Liver (tissue), 9 donors: Measurements from ENCODE around the gene ASB2. TPM values are rescaled to one million over a fixed set of nuclear protein-coding genes. Genes with fewer than 3 reads are reported as not detected.

Experiments
- DNase-seq: peaks from one replicate; pipeline ENCODE4 v3.0.0-alpha.2; 2017; ENCODE audit warnings: low spot score
- H3K27ac ChIP-seq, 2 donors: one replicate each; pipeline ENCODE4 v1.7.0; 2013; ENCODE audit warnings: inconsistent platforms in 2 of 2, low read length in 2 of 2, control low read depth in 1 of 2, low read depth in 1 of 2, mild to moderate bottlenecking in 1 of 2
- H3K27me3 ChIP-seq, 4 donors: one replicate each; pipeline versions ENCODE4 v1.6.1 to v1.7.0; 2013; ENCODE audit warnings: low read length in 3 of 4, inconsistent platforms in 1 of 4, mild to moderate bottlenecking in 1 of 4, moderate library complexity in 1 of 4; ENCODE audit not compliant: control insufficient read depth in 4 of 4, insufficient read depth in 4 of 4
- H3K36me3 ChIP-seq, 4 donors: one replicate each; pipeline versions ENCODE4 v1.6.1 to v1.7.0; 2013; ENCODE audit warnings: low read length in 3 of 4, mild to moderate bottlenecking in 3 of 4, low read depth in 1 of 4, moderate library complexity in 1 of 4; ENCODE audit not compliant: control insufficient read depth in 4 of 4, insufficient read depth in 3 of 4
- H3K4me1 ChIP-seq, 4 donors: one replicate each; pipeline versions ENCODE4 v1.6.1 to v1.7.0; 2013; ENCODE audit warnings: low read length in 3 of 4, mild to moderate bottlenecking in 3 of 4, moderate library complexity in 1 of 4; ENCODE audit not compliant: control insufficient read depth in 4 of 4, insufficient read depth in 4 of 4
- H3K4me3 ChIP-seq, 3 donors: one replicate each; pipeline versions ENCODE4 v1.6.1 to v1.7.0; 2013; ENCODE audit warnings: low read length in 3 of 3, control low read depth in 1 of 3, low read depth in 1 of 3, mild to moderate bottlenecking in 1 of 3
- H3K9ac ChIP-seq, 2 donors: one replicate each; pipeline ENCODE4 v1.7.0; 2013; ENCODE audit warnings: low read length in 2 of 2, mild to moderate bottlenecking in 2 of 2, moderate library complexity in 2 of 2, control low read depth in 1 of 2, low read depth in 1 of 2
- H3K9me3 ChIP-seq, 4 donors: one replicate each; pipeline versions ENCODE4 v1.6.1 to v1.7.0; 2013; ENCODE audit warnings: low read length in 3 of 4; ENCODE audit not compliant: control insufficient read depth in 4 of 4
- EGR1 ChIP-seq, 2 donors: IDR thresholded peaks; 2 replicates each; pipeline ENCODE4 v1.6.1; 2016 to 2018; ENCODE audit warnings: antibody characterized with exemption in 2 of 2, low read depth in 2 of 2
- FOXA1 ChIP-seq: IDR thresholded peaks from 2 replicates; pipeline ENCODE4 v1.6.1; 2016; ENCODE audit warnings: antibody characterized with exemption
- FOXA2 ChIP-seq: IDR thresholded peaks from 2 replicates; pipeline ENCODE4 v1.6.1; 2016; ENCODE audit warnings: antibody characterized with exemption
- GABPA ChIP-seq, 2 donors: IDR thresholded peaks in 1 of 2; conservative IDR thresholded peaks in 1 of 2; 2 replicates each; pipeline ENCODE4 v1.6.1; 2016; ENCODE audit warnings: antibody characterized with exemption in 2 of 2, mild to moderate bottlenecking in 1 of 2, moderate library complexity in 1 of 2
- HNF4A ChIP-seq, 2 donors: conservative IDR thresholded peaks; 2 replicates each; pipeline ENCODE4 v1.6.1; 2016; ENCODE audit warnings: antibody characterized with exemption in 2 of 2, mild to moderate bottlenecking in 2 of 2
- HNF4G ChIP-seq: IDR thresholded peaks from 2 replicates; pipeline ENCODE4 v1.6.1; 2016; ENCODE audit warnings: antibody characterized with exemption
- JUND ChIP-seq, 2 donors: IDR thresholded peaks; 2 replicates each; pipeline ENCODE4 v1.6.1; 2016; ENCODE audit warnings: antibody characterized with exemption in 2 of 2
- NR2F2 ChIP-seq: IDR thresholded peaks from 2 replicates; pipeline ENCODE4 v1.6.1; 2016; ENCODE audit warnings: antibody characterized with exemption
- RAD21 ChIP-seq, 2 donors: IDR thresholded peaks; 2 replicates each; pipeline ENCODE4 v1.6.1; 2016; ENCODE audit warnings: antibody characterized with exemption in 2 of 2, mild to moderate bottlenecking in 2 of 2
- RXRA ChIP-seq, 2 donors: IDR thresholded peaks; 2 replicates each; pipeline ENCODE4 v1.6.1; 2017 to 2018; ENCODE audit warnings: antibody characterized with exemption in 2 of 2, mild to moderate bottlenecking in 1 of 2
- SP1 ChIP-seq: IDR thresholded peaks from 2 replicates; pipeline ENCODE4 v1.6.1; 2018; ENCODE audit warnings: antibody characterized with exemption, mild to moderate bottlenecking
- TAF1 ChIP-seq: conservative IDR thresholded peaks from 2 replicates; pipeline ENCODE4 v1.6.1; 2016; ENCODE audit warnings: antibody characterized with exemption, mild to moderate bottlenecking
- YY1 ChIP-seq: IDR thresholded peaks from 2 replicates; pipeline ENCODE4 v1.6.1; 2016; ENCODE audit warnings: antibody characterized with exemption, mild to moderate bottlenecking
- WGBS: extraction: QIAGEN DNeasy Blood & Tissue Kit; methylation state at CpG from one replicate; pipeline ENCODE4 v1.1.7; 2013; 5-methylcytosine and 5-hydroxymethylcytosine counted together
- polyA plus RNA-seq, 2 donors: library from polyadenylated mRNA; stranded (reverse) in 1 of 2; unstranded in 1 of 2; fragments of 200-250 nt in 1 of 2; fragments of >200 nt in 1 of 2; fragmentation: Nextera tagmentation in 1 of 2; extraction: Ambion mirVana in 1 of 2; gene quantifications; one replicate each; pipeline versions ENCODE4 v1.2.1 to v1.2.3, GENCODE V29; 2013 to 2015
- total RNA-seq, 2 donors: library from RNA; depleted of rRNA; stranded (reverse); fragments of >200 nt; gene quantifications; one replicate each; pipeline ENCODE4 v1.2.3, GENCODE V29; 2014
- TF ChIP-seq, protein P1 (sequence below): IDR thresholded peaks from 2 replicates; pipeline ENCODE4 v1.6.1; 2016; ENCODE audit warnings: antibody characterized with exemption
- TF ChIP-seq, protein P2 (sequence below): IDR thresholded peaks from 2 replicates; pipeline ENCODE4 v1.6.1; 2016; ENCODE audit warnings: antibody characterized with exemption, mild to moderate bottlenecking
- TF ChIP-seq, protein P3 (sequence below): fragments of 150-350 bp; IDR thresholded peaks from 2 replicates; pipeline ENCODE4 v1.5.1; 2017; ENCODE audit warnings: improper control_type of control experiment, low read depth, low read length; ENCODE audit not compliant: missing input control
- TF ChIP-seq, protein P4 (sequence below): IDR thresholded peaks from 2 replicates; pipeline ENCODE4 v1.6.1; 2016; ENCODE audit warnings: antibody characterized with exemption
- TF ChIP-seq, protein P5 (sequence below): IDR thresholded peaks from 2 replicates; pipeline ENCODE4 v1.6.1; 2016; ENCODE audit warnings: antibody characterized with exemption
- donor health status: healthy.
- donor health status: healthy.
- donor health status: healthy.
- donor health status: healthy.
- donor health status: healthy.

ASB2 gene
- total and polyA plus RNA-seq, 4 donors, result 0.18 to 0.56 (median 0.38) TPM

DNA sequence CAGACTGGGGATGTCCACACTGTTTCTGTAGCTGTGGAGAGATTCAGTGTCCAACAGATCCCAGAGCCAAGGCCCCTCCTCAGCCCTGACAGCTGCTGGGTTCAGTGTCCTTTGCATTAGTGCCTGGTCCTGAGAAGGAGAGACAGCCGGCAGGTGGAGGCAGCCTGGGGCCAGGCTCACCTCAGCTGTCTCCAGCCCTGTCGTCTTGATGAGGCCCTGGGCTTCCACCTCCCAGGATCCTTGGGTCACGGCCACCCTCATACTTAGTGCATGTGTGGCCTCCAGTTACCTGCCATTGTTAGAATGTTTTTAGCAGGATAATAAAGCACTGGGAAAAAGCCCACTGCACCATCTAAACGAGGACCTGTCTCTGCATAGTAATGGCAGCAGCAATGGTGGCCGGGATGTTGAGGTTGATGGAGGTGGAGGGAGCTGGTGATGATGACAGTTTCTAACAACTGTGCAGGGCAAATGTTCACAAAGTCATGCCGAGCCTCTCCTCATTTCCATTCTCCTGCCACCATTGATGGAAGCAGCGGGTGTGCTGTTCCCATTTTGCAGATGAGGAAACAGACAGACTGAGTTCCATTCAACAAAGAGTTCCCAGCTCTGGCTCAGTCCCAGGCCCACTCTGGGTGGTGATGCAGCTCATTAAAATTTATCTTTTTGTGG, 17.7 kb downstream of the ASB2 start:
- Histone ChIP-seq H3K9me3 (no peaks in the 10 kb centered on the region), H3K36me3 (no peaks in the 10 kb centered on the region), H3K9ac (no peak overlapping the region), H3K4me1 (peaks cover 3 to 22% (median 10%) of the 10 kb centered on the region in 4 donors), H3K4me3 (no peak overlapping the region), H3K27me3 (no peaks in the 10 kb centered on the region), H3K27ac (peak overlapping the region in 1 of 2 donors; percentile 23)
- TF ChIP-seq GABPA (IDR thresholded peaks at IDR 0.05 in 1 of 2, conservative IDR thresholded peaks at IDR 0.05 in 1 of 2), result no peak
- TF ChIP-seq, protein P1, sequence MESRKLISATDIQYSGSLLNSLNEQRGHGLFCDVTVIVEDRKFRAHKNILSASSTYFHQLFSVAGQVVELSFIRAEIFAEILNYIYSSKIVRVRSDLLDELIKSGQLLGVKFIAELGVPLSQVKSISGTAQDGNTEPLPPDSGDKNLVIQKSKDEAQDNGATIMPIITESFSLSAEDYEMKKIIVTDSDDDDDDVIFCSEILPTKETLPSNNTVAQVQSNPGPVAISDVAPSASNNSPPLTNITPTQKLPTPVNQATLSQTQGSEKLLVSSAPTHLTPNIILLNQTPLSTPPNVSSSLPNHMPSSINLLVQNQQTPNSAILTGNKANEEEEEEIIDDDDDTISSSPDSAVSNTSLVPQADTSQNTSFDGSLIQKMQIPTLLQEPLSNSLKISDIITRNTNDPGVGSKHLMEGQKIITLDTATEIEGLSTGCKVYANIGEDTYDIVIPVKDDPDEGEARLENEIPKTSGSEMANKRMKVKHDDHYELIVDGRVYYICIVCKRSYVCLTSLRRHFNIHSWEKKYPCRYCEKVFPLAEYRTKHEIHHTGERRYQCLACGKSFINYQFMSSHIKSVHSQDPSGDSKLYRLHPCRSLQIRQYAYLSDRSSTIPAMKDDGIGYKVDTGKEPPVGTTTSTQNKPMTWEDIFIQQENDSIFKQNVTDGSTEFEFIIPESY, result no peak
- TF ChIP-seq FOXA2, result no peak
- DNase-seq, result no peak
- WGBS, result 88% methylated on average over 7 of the region's 7 CpGs

DNA sequence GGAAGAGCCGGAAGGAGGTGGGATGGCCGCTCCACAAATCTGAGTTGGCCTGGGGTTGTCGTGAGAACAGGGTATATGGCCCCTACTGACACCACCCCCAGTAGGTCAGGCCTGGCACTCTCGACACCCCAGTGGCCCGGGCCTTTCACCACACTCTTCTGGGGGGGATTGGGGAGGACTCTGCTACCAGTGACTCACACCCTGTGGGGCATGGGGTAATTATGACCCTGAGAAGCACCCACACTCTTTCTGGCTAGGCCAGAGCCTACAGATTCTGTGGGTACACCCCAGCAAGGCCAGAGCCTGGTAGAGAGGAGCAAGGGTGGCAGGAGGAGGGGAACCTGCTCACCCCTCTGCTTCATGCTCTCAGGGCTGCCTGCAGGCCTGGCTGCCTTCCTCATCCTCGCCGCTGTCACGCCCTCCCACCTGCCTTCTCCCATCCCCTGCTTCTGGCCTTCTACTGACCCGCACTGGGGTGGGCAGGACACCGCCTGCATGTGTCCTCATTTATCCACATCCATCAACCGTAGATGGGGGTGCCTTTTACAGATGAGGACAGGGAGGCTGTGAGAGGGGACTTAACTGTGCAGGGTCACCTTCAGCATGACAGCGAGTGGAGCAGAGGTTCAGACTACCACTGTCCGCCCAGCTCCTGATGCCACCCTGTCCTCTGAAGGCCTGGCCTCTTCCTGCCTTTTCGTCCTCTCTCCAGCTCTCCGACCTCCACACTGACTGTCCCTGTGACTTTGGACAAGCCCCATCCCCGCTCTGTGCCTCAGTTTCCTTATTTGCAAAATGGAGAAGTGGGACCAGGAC, 18.4 kb downstream of the ASB2 start:
- no peaks in the 10 kb centered on the region for H3K36me3 ChIP-seq
- H3K4me1 ChIP-seq, result peaks cover 3 to 18% (median 9%) of the 10 kb centered on the region in 4 donors
- H3K4me3 ChIP-seq, result no peak overlapping the region
- TF ChIP-seq HNF4G (no peak), FOXA2 (no peak), HNF4A (conservative IDR thresholded peaks at IDR 0.05) (no peak), EGR1 (IDR thresholded peaks at IDR 0.05; ENCODE audit: low read depth in 2 of 2) (no peak), FOXA1 (no peak), TAF1 (no peak), JUND (IDR thresholded peaks at IDR 0.05) (no peak), GABPA (IDR thresholded peaks at IDR 0.05 in 1 of 2, conservative IDR thresholded peaks at IDR 0.05 in 1 of 2) (no peak), RAD21 (IDR thresholded peaks at IDR 0.05) (no peak), RXRA (IDR thresholded peaks at IDR 0.05) (no peak), SP1 (no peak), YY1 (no peak), NR2F2 (no peak)
- TF ChIP-seq, protein P2, sequence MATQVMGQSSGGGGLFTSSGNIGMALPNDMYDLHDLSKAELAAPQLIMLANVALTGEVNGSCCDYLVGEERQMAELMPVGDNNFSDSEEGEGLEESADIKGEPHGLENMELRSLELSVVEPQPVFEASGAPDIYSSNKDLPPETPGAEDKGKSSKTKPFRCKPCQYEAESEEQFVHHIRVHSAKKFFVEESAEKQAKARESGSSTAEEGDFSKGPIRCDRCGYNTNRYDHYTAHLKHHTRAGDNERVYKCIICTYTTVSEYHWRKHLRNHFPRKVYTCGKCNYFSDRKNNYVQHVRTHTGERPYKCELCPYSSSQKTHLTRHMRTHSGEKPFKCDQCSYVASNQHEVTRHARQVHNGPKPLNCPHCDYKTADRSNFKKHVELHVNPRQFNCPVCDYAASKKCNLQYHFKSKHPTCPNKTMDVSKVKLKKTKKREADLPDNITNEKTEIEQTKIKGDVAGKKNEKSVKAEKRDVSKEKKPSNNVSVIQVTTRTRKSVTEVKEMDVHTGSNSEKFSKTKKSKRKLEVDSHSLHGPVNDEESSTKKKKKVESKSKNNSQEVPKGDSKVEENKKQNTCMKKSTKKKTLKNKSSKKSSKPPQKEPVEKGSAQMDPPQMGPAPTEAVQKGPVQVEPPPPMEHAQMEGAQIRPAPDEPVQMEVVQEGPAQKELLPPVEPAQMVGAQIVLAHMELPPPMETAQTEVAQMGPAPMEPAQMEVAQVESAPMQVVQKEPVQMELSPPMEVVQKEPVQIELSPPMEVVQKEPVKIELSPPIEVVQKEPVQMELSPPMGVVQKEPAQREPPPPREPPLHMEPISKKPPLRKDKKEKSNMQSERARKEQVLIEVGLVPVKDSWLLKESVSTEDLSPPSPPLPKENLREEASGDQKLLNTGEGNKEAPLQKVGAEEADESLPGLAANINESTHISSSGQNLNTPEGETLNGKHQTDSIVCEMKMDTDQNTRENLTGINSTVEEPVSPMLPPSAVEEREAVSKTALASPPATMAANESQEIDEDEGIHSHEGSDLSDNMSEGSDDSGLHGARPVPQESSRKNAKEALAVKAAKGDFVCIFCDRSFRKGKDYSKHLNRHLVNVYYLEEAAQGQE, result no peak
- TF ChIP-seq, protein P3, sequence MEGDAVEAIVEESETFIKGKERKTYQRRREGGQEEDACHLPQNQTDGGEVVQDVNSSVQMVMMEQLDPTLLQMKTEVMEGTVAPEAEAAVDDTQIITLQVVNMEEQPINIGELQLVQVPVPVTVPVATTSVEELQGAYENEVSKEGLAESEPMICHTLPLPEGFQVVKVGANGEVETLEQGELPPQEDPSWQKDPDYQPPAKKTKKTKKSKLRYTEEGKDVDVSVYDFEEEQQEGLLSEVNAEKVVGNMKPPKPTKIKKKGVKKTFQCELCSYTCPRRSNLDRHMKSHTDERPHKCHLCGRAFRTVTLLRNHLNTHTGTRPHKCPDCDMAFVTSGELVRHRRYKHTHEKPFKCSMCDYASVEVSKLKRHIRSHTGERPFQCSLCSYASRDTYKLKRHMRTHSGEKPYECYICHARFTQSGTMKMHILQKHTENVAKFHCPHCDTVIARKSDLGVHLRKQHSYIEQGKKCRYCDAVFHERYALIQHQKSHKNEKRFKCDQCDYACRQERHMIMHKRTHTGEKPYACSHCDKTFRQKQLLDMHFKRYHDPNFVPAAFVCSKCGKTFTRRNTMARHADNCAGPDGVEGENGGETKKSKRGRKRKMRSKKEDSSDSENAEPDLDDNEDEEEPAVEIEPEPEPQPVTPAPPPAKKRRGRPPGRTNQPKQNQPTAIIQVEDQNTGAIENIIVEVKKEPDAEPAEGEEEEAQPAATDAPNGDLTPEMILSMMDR, result no peak
- TF ChIP-seq, protein P1, result no peak
- TF ChIP-seq, protein P4, sequence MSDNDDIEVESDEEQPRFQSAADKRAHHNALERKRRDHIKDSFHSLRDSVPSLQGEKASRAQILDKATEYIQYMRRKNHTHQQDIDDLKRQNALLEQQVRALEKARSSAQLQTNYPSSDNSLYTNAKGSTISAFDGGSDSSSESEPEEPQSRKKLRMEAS, result no peak
- TF ChIP-seq, protein P5, sequence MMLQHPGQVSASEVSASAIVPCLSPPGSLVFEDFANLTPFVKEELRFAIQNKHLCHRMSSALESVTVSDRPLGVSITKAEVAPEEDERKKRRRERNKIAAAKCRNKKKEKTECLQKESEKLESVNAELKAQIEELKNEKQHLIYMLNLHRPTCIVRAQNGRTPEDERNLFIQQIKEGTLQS, result no peak
- no peaks in the 10 kb centered on the region for H3K9me3 ChIP-seq
- H3K9ac ChIP-seq, result no peak overlapping the region
- H3K27ac ChIP-seq, result no peak overlapping the region
- no peak for DNase-seq
- H3K27me3 ChIP-seq, result no peaks in the 10 kb centered on the region
- WGBS, result 94% methylated on average over 16 of the region's 16 CpGs
